Activated B cell treated with CpG ODN at 0.5 μM for 24 hours (primary cell): ENCODE measurements around the gene GNB1. TPM values are rescaled to one million over a fixed set of nuclear protein-coding genes. Genes with fewer than 3 reads are reported as not detected.

Experiments
- ATAC-seq: fragments of 200-7000 bp; cut with Tn5 transposase; one replicate; pipeline ENCODE4 v1.10.0; 2021; ENCODE audit warnings: low read depth, mild to moderate bottlenecking, moderate library complexity
- CTCF ChIA-PET: fragments of 350-600 bp; sonication (Branson Sonifier 250); formaldehyde crosslinking; loops from one replicate; lab custom pipeline; 2021; ENCODE audit warnings: antibody characterized with exemption; lab: Charles Lee
- POLR2A ChIA-PET: fragments of 350-600 bp; sonication (Branson Sonifier 250); formaldehyde crosslinking; loops from one replicate; lab custom pipeline; 2021; ENCODE audit warnings: antibody characterized with exemption; lab: Charles Lee
- DNase-seq: peaks from one replicate; pipeline ENCODE4 v3.0.0; 2022
- H3K27ac Mint-ChIP-seq: one replicate; pipeline ENCODE4 v1.8.0; 2020; ENCODE audit warnings: mixed read lengths
- H3K27me3 Mint-ChIP-seq: one replicate; pipeline ENCODE4 v1.8.0; 2021; ENCODE audit warnings: mixed read lengths
- H3K36me3 Mint-ChIP-seq: one replicate; pipeline ENCODE4 v1.8.0; 2021; ENCODE audit warnings: low read depth, mixed read lengths
- H3K4me1 Mint-ChIP-seq: one replicate; pipeline ENCODE4 v1.8.0; 2021; ENCODE audit warnings: mixed read lengths
- H3K4me3 Mint-ChIP-seq: one replicate; pipeline ENCODE4 v1.8.0; 2020; ENCODE audit warnings: mild to moderate bottlenecking, mixed read lengths
- H3K9me3 Mint-ChIP-seq: one replicate; pipeline ENCODE4 v1.8.0; 2020; ENCODE audit warnings: mixed read lengths
- intact Hi-C: fragments of 100-400 bp; cut with micrococcal nuclease; formaldehyde crosslinking; loops from one replicate; pipeline ENCODE4 v1.15.1; 2024
- total RNA-seq: library from RNA; stranded (reverse); gene quantifications from 2 replicates; pipeline ENCODE4 v1.2.3, GENCODE V29; 2022
- TF ChIP-seq, protein P1 (sequence below): fragments of 200-600 bp; IDR thresholded peaks from one replicate; pipeline ENCODE4 v1.8.0; 2022; ENCODE audit warnings: antibody characterized with exemption, mild to moderate bottlenecking

Gene GNB1
- total RNA-seq, 1 donor from 2014 or later: 302 TPM

DNA sequence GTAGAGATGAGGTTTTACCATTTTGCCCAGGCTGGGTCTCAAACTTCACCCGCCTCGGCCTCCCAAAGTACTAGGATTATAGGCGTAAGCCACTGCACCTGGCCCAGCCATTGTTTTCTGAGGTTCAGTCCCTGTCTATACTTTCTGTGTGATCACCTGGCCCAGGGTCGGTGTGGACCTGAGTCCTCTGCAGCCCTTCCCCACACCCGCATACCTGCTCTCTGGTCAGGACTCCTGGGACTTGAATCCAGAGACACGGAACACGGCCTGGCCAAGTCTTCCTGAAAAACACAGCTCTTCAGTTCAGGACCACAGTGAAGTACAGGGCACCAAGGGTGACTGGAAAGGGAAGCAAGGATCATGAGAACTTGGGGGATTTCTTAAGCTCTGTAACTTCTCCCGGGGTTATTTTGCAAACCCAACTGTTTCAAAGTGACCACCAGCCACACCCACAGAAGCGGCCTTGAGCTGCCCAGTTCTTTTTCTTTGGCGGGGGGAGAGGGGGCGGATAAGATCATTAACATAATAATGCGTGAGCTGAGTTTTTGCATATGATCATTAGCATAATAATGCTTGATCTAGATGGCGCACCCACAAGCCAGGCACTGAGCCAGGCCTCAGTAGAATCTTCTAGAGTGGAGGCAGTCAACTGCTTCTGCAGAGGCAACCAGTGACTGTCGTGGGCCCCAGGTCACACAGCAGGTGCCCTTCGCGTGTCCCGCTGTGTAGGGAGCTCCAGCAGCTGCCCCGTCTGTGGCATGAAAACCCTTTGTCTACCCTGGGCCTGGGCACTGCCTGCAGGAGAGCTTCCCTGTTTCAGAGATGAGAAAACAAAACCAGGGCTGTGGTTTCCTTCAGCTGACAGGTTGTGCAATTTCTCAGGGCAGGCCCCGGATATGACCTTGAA lies 110.9 kb downstream of the GNB1 start:
- Mint-ChIP-seq H3K4me1 (peaks cover 74% of the 10 kb centered on the region), H3K9me3 (no peaks in the 10 kb centered on the region), H3K27me3 (no peaks in the 10 kb centered on the region), H3K36me3 (peaks cover 20% of the 10 kb centered on the region), H3K4me3 (peak overlapping the region; percentile 79), H3K27ac (peak overlapping the region; percentile 95)
- DNase-seq (peak; percentile 52), ATAC-seq (peak; percentile 15)
- ChIA-PET CTCF (interaction anchor here (1.0 to 2.8 kb wide), 5 partner anchors 9 to 129 kb away, joined by 4 to 17 read pairs (median 5); no protein-coding TSS in a partner anchor), POLR2A (interaction anchor here (0.6 to 2.4 kb wide), 23 partner anchors 9 to 405 kb away, joined by 3 to 29 read pairs (median 6); partner anchors contain the start of genes AURKAIP1, CDK11A and MIB2)
- intact Hi-C loops: loop anchor here (1.0 to 10.0 kb wide), 8 partner anchors 18 to 805 kb away; partner anchors contain the start of genes ATAD3A, GNB1 and PRXL2B
- TF ChIP-seq, protein P1, sequence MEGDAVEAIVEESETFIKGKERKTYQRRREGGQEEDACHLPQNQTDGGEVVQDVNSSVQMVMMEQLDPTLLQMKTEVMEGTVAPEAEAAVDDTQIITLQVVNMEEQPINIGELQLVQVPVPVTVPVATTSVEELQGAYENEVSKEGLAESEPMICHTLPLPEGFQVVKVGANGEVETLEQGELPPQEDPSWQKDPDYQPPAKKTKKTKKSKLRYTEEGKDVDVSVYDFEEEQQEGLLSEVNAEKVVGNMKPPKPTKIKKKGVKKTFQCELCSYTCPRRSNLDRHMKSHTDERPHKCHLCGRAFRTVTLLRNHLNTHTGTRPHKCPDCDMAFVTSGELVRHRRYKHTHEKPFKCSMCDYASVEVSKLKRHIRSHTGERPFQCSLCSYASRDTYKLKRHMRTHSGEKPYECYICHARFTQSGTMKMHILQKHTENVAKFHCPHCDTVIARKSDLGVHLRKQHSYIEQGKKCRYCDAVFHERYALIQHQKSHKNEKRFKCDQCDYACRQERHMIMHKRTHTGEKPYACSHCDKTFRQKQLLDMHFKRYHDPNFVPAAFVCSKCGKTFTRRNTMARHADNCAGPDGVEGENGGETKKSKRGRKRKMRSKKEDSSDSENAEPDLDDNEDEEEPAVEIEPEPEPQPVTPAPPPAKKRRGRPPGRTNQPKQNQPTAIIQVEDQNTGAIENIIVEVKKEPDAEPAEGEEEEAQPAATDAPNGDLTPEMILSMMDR: no peak

GRCh38 chr1:1779320-1779675 lies 111.6 kb downstream of the GNB1 start:
- CTCF ChIA-PET: interaction anchor here (1.6 to 2.8 kb wide), 4 partner anchors 10 to 130 kb away, joined by 4 to 17 read pairs (median 6); no protein-coding TSS in a partner anchor
- Mint-ChIP-seq H3K36me3 (peaks cover 15% of the 10 kb centered on the region), H3K27ac (peak overlapping the region; percentile 95), H3K27me3 (no peaks in the 10 kb centered on the region), H3K9me3 (no peaks in the 10 kb centered on the region), H3K4me1 (peaks cover 80% of the 10 kb centered on the region), H3K4me3 (peak overlapping the region; percentile 79)
- POLR2A ChIA-PET: interaction anchor here (0.6 to 2.4 kb wide), 20 partner anchors 10 to 164 kb away, joined by 3 to 29 read pairs (median 4); partner anchors contain the start of genes CDK11A and MIB2
- intact Hi-C loops: loop anchor here (1.0 to 10.0 kb wide), 7 partner anchors 19 to 806 kb away; partner anchors contain the start of genes ATAD3A, GNB1 and PRXL2B
- TF ChIP-seq, protein P1: no peak
- no peak for ATAC-seq
- no peak for DNase-seq

- TF ChIP-seq, protein P1: no peak
- ATAC-seq: peak; percentile 76
- peak overlapping the region; percentile 95 for H3K27ac Mint-ChIP-seq
- POLR2A ChIA-PET: interaction anchor here (0.5 to 2.4 kb wide), 14 partner anchors 10 to 129 kb away, joined by 3 to 29 read pairs (median 4); partner anchors contain the start of gene CDK11A
- DNase-seq: peak; percentile 98
- no peaks in the 10 kb centered on the region for H3K9me3 Mint-ChIP-seq
- CTCF ChIA-PET: interaction anchor here (1.7 to 2.8 kb wide), 3 partner anchors 123 to 130 kb away, joined by 4 to 17 read pairs (median 8); no protein-coding TSS in a partner anchor
- H3K4me1 Mint-ChIP-seq: peaks cover 82% of the 10 kb centered on the region
- H3K27me3 Mint-ChIP-seq: no peaks in the 10 kb centered on the region
- peaks cover 15% of the 10 kb centered on the region for H3K36me3 Mint-ChIP-seq
- intact Hi-C loops: loop anchor here (1.0 to 10.0 kb wide), 8 partner anchors 20 to 806 kb away; partner anchors contain the start of genes ATAD3A, GNB1 and PRXL2B
- H3K4me3 Mint-ChIP-seq: peak overlapping the region; percentile 79
These were observed 112.1 kb downstream of the GNB1 start for GRCh38 chr1:1778663-1779319.

DNA sequence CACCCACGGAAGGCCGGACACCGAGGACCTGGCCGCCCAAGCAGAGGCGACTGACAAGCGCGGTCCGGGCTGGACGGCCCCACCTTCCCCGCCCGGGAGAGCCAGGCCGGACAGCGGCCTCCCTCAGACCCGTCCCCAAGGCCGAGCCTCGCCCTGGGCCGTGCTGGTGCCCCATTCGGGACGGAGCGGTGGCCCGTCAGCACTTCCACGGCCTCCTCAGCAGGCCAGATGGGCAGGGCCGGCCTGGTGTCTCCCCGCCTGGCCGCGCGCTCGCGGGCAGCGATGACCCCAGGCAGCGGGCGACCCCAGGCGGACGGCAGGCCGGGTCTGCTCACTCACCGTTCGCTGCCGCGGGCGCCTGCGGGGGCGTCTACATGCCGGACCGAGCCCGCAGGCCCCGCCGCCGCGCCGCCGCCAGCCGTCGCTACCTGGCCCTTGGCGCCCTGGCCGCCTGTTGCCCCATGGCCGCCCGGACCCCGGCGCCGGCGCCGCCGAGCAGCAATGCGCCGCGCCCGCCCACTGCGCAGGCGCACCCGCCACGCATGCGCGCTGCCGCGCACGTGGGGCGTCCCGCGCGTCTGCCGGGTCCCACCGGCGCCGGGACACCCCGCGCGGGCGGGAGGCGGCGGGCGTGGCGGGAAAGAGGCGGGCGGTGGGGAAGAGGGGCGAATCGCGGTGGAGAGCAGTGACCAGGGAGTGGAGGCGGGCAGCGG lies 112.8 kb downstream of the GNB1 start, which contains the start of gene NADK:
Gene NADK, minus strand, starts transcription at position 521 of the 713 bp plus-strand sequence. CDS start 13,064 bp downstream, outside the sequence.
- Mint-ChIP-seq H3K4me1 (peaks cover 76% of the 10 kb centered on the region), H3K9me3 (no peaks in the 10 kb centered on the region), H3K27me3 (no peaks in the 10 kb centered on the region), H3K27ac (peak within 1 kb of the TSS; percentile 95), H3K4me3 (peak within 1 kb of the TSS; percentile 85), H3K36me3 (peaks cover 11% of the 10 kb centered on the region)
- intact Hi-C loops: loop anchor here (1.0 to 10.0 kb wide), 5 partner anchors 54 to 807 kb away; partner anchors contain the start of genes ATAD3A and PRXL2B
- ChIA-PET CTCF (interaction anchor here (1.7 to 2.8 kb wide), 3 partner anchors 123 to 131 kb away, joined by 4 to 17 read pairs (median 8); no protein-coding TSS in a partner anchor), POLR2A (interaction anchor here (0.5 to 2.4 kb wide), 8 partner anchors 11 to 267 kb away, joined by 3 to 29 read pairs (median 3); partner anchors contain the start of gene ATAD3A)
- DNase-seq: peak; percentile 90
- TF ChIP-seq, protein P1: no peak
- ATAC-seq: peak; percentile 29
